Dendritic cell treated with granulocyte-macrophage colony-stimulating factor and Interleukin-4, amounts not matched to agents 40 ng/mL and 50 ng/mL, for 4 days (primary cell): ENCODE results near the gene MAFG.
"Not testable (repeated sequence)": the region's sequence is repeated elsewhere in the genome, so short reads cannot be mapped to it uniquely, and the experiment has no call there.

Experiments
- H3K27ac Mint-ChIP-seq: one replicate; pipeline ENCODE4 v1.8.0; 2022; ENCODE audit warnings: mild to moderate bottlenecking, mixed read lengths
- H3K27me3 Mint-ChIP-seq: one replicate; pipeline ENCODE4 v1.8.0; 2022; ENCODE audit warnings: mild to moderate bottlenecking, mixed read lengths
- H3K36me3 Mint-ChIP-seq: one replicate; pipeline ENCODE4 v1.8.0; 2022; ENCODE audit warnings: low read depth, mixed read lengths
- H3K4me1 Mint-ChIP-seq: one replicate; pipeline ENCODE4 v1.8.0; 2022; ENCODE audit warnings: low read depth, mixed read lengths
- H3K4me3 Mint-ChIP-seq: one replicate; pipeline ENCODE4 v1.8.0; 2022; ENCODE audit warnings: mild to moderate bottlenecking, moderate library complexity, mixed read lengths
- H3K9me3 Mint-ChIP-seq: one replicate; pipeline ENCODE4 v1.8.0; 2022; ENCODE audit warnings: mixed read lengths
- intact Hi-C: fragments of 100-400 bp; cut with micrococcal nuclease; formaldehyde crosslinking; loops from one replicate; pipeline ENCODE4 v1.15.0; 2022

MAFG gene

GRCh38 chr17:81925860-81926450 is 1.6 kb downstream of the MAFG start:
- Mint-ChIP-seq H3K27ac (peak overlapping the region; percentile 90), H3K36me3 (peaks cover 39% of the 10 kb centered on the region), H3K27me3 (peaks cover 29% of the 10 kb centered on the region), H3K4me1 (peaks cover 64% of the 10 kb centered on the region), H3K4me3 (peak overlapping the region; percentile 93), H3K9me3 (no peaks in the 10 kb centered on the region)
- intact Hi-C loops: loop anchor here (5.0 to 10.0 kb wide), 2 partner anchors 34 to 61 kb away; partner anchors contain the start of genes ALYREF, ANAPC11 and P4HB

- peak overlapping the region; percentile 90 for H3K27ac Mint-ChIP-seq
- no peaks in the 10 kb centered on the region for H3K9me3 Mint-ChIP-seq
- H3K4me1 Mint-ChIP-seq: peaks cover 75% of the 10 kb centered on the region
- peaks cover 50% of the 10 kb centered on the region for H3K36me3 Mint-ChIP-seq
- H3K27me3 Mint-ChIP-seq: peaks cover 18% of the 10 kb centered on the region
- intact Hi-C loops: loop anchor here (5.0 to 10.0 kb wide), 2 partner anchors 33 to 60 kb away; partner anchors contain the start of genes ALYREF, ANAPC11 and P4HB
- H3K4me3 Mint-ChIP-seq: peak overlapping the region; percentile 93
Observed at GRCh38 chr17:81924557-81925532, 2.7 kb downstream of the MAFG start.

- H3K27me3 Mint-ChIP-seq: peaks cover 5% of the 10 kb centered on the region
- intact Hi-C loops: loop anchor here (10.0 kb wide), 1 partner anchor 59 kb away; the partner anchor contains the start of gene P4HB
- peaks cover 62% of the 10 kb centered on the region for H3K36me3 Mint-ChIP-seq
- peaks cover 80% of the 10 kb centered on the region for H3K4me1 Mint-ChIP-seq
- H3K9me3 Mint-ChIP-seq: no peaks in the 10 kb centered on the region
- peak overlapping the region; percentile 76 for H3K27ac Mint-ChIP-seq
- peak overlapping the region; percentile 93 for H3K4me3 Mint-ChIP-seq
Observed at GRCh38 chr17:81923302-81924260, 4.0 kb downstream of the MAFG start.

- Mint-ChIP-seq H3K36me3 (peaks cover 71% of the 10 kb centered on the region), H3K4me3 (peak overlapping the region; percentile 93), H3K27me3 (no peaks in the 10 kb centered on the region), H3K4me1 (peaks cover 86% of the 10 kb centered on the region), H3K27ac (peak overlapping the region; percentile 76), H3K9me3 (no peaks in the 10 kb centered on the region)
- intact Hi-C loops: loop anchor here (10.0 kb wide), 1 partner anchor 58 kb away; the partner anchor contains the start of gene P4HB
Observed at GRCh38 chr17:81922566-81923301, 4.8 kb downstream of the MAFG start.

GRCh38 chr17:81921996-81922565 is 5.5 kb downstream of the MAFG start:
- peak overlapping the region; percentile 93 for H3K4me3 Mint-ChIP-seq
- peak overlapping the region; percentile 76 for H3K27ac Mint-ChIP-seq
- H3K36me3 Mint-ChIP-seq: peaks cover 76% of the 10 kb centered on the region
- intact Hi-C loops: loop anchor here (10.0 kb wide), 1 partner anchor 57 kb away; the partner anchor contains the start of gene P4HB
- no peaks in the 10 kb centered on the region for H3K9me3 Mint-ChIP-seq
- H3K4me1 Mint-ChIP-seq: peaks cover 90% of the 10 kb centered on the region
- no peaks in the 10 kb centered on the region for H3K27me3 Mint-ChIP-seq

GRCh38 chr17:81921537-81921862 is 6.0 kb downstream of the MAFG start:
- intact Hi-C loops: loop anchor here (10.0 kb wide), 1 partner anchor 57 kb away; the partner anchor contains the start of gene P4HB
- H3K4me3 Mint-ChIP-seq: no peak overlapping the region
- peaks cover 79% of the 10 kb centered on the region for H3K36me3 Mint-ChIP-seq
- peak overlapping the region; percentile 85 for H3K27ac Mint-ChIP-seq
- H3K9me3 Mint-ChIP-seq: no peaks in the 10 kb centered on the region
- peaks cover 95% of the 10 kb centered on the region for H3K4me1 Mint-ChIP-seq
- no peaks in the 10 kb centered on the region for H3K27me3 Mint-ChIP-seq

GRCh38 chr17:81920612-81921536 is 6.7 kb downstream of the MAFG start:
- peaks cover 95% of the 10 kb centered on the region for H3K4me1 Mint-ChIP-seq
- peak overlapping the region; percentile 70 for H3K4me3 Mint-ChIP-seq
- H3K36me3 Mint-ChIP-seq: peaks cover 79% of the 10 kb centered on the region
- H3K27me3 Mint-ChIP-seq: no peaks in the 10 kb centered on the region
- intact Hi-C loops: loop anchor here (10.0 kb wide), 1 partner anchor 56 kb away; the partner anchor contains the start of gene P4HB
- no peaks in the 10 kb centered on the region for H3K9me3 Mint-ChIP-seq
- H3K27ac Mint-ChIP-seq: peak overlapping the region; percentile 85

GRCh38 chr17:81918832-81919545 is 8.5 kb downstream of the MAFG start:
- peak overlapping the region; percentile 88 for H3K27ac Mint-ChIP-seq
- H3K9me3 Mint-ChIP-seq: no peaks in the 10 kb centered on the region
- H3K27me3 Mint-ChIP-seq: no peaks in the 10 kb centered on the region
- peak overlapping the region; percentile 94 for H3K4me3 Mint-ChIP-seq
- peaks cover 90% of the 10 kb centered on the region for H3K4me1 Mint-ChIP-seq
- intact Hi-C loops: no loop called here
- peaks cover 94% of the 10 kb centered on the region for H3K36me3 Mint-ChIP-seq

GRCh38 chr17:81918333-81918669 is 9.2 kb downstream of the MAFG start:
- Mint-ChIP-seq H3K36me3 (peaks cover 99% of the 10 kb centered on the region), H3K4me3 (peak overlapping the region; percentile 94), H3K4me1 (peaks cover 90% of the 10 kb centered on the region), H3K27ac (peak overlapping the region; percentile 88)
- H3K9me3 Mint-ChIP-seq, H3K27me3 Mint-ChIP-seq, intact Hi-C loops: not testable (repeated sequence)

- intact Hi-C loops: no loop called here
- peaks cover 90% of the 10 kb centered on the region for H3K4me1 Mint-ChIP-seq
- peaks cover 99% of the 10 kb centered on the region for H3K36me3 Mint-ChIP-seq
- H3K27ac Mint-ChIP-seq: peak within 1 kb of the TSS; percentile 88
- H3K4me3 Mint-ChIP-seq: peak within 1 kb of the TSS; percentile 94
- H3K9me3 Mint-ChIP-seq: no peaks in the 10 kb centered on the region
- no peaks in the 10 kb centered on the region for H3K27me3 Mint-ChIP-seq
Observed at GRCh38 chr17:81917565-81918332, 9.8 kb downstream of the MAFG start, which contains the start of gene SIRT7. Gene SIRT7 (minus strand): TSS chr17:81918176. CDS start chr17:81918131, 45 bp downstream.
